Right forelimb (tissue), 1 donor: ENCODE measurements around the gene SAFB.
"Not testable (repeated sequence)": the region's sequence is repeated elsewhere in the genome, so short reads cannot be mapped to it uniquely, and the experiment has no call there.

Experiments
- DNase-seq: peaks from one replicate; pipeline ENCODE4 v3.0.0-alpha.2; 2018

The SAFB gene

DNA sequence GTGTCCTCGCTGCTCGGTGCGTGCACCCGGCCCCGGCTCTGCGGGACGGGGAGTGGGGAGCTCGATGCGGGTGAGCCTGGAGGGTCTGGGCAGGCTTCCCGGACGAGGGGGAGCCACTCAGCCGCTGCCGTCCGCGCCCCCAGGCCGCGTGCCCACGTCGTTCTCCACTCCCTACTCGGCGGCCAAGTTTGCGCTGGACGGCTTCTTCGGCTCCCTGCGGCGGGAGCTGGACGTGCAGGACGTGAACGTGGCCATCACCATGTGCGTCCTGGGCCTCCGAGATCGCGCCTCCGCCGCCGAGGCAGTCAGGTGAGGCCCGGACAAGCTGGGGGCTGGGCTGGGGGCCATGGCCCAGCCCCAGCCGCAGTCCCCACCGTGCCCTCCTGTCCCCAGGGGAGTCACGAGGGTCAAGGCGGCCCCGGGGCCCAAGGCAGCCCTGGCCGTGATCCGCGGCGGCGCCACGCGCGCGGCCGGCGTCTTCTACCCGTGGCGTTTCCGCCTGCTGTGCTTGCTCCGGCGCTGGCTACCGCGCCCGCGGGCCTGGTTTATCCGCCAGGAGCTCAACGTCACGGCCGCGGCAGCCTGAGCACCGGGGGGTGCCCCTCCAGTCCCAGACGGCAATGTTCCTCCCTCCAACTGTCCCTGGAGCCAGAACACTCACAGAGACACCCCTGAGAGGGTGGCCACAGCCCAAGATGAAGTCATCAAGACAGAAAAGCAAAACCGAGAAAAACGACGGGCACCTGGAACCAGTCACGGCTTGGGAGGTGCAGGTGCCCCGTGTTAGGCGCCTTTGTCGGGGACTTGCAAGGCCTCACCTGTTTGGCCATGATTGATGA is 64.7 kb downstream of the SAFB start:
- no peak for DNase-seq

DNA sequence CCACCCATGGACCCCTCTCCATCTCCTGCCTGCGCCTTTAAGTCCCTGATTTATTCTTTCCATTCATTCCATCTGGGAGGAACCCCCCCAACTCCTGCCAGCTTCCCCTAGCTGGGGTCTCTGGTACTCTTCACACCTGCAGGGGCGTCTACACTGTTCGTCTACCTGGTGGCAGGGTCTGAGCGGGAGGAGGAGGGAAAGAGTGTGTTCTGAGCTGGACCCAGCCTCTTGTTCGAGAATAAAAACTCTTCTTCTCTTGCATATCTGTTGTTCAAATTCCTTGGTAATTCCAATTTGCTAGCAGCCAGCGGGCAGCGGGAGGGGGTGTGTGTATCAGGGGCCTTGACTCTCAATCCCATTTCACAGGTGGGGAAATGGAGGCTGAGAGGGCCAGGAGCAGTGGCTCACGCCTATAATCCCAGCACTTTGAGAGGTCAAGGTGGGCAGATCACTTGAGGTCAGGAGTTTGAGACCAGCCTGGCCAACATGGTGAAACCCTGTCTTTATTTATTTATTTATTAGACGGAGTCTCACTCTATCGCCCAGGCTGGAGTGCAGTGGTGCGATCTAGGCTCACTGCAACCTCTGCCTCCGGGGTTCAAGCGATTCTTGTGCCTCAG is 65.5 kb downstream of the SAFB start:
- DNase-seq: not testable (repeated sequence)

GRCh38 chr19:5690125-5690954 is 67.5 kb downstream of the SAFB start, which contains the start of gene RPL36:
RPL36 (plus strand) TSS chr19:5690295; CDS start chr19:5690508, 213 bp downstream.
- peak; percentile 100 for DNase-seq

- peak; percentile 80 for DNase-seq
Observed at GRCh38 chr19:5690955-5691821, 68.3 kb downstream of the SAFB start.

DNA sequence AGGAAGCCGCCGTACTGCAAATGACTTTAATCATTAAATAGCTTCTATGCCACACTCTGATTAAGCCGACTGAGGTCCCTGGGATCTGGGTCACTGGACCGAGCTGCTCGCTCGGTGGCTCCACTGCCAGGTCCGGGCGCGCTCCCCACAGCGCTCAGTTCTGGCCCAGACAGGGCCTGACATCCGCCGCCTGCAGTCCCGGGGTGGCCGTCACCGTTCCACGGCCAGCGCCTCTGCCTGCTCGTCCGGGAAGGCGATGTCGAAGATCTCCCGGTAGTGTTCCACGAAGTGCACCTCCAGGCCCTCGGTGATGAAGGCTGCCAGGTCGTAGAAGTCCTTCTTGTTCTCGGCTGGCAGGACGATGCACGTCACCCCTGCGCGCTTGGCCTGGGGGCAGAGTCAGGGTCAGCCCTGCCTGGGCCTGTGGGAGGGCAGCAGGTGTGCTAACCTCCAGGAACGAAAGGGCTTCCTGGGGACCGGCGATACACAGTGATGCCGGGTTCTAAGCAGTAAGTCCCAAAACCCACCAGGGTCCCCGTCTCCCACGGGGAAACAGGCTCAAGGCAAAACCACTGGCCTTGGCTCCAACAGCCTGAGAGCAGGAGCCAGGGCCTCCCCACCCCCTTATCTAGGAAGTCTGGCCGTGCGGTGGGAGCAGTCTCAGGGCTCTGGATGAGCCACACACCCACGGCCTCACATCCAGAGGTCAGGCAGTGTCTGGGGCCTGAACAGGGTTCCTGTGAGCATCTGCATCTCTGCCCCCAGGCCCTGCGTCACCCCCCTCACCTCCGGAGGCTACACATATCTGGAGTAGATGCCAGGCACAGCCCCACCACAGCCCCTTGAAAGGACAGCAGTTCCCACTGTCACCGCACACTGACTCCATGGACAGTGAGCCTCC is 69.2 kb downstream of the SAFB start:
- DNase-seq: peak; percentile 44

DNA sequence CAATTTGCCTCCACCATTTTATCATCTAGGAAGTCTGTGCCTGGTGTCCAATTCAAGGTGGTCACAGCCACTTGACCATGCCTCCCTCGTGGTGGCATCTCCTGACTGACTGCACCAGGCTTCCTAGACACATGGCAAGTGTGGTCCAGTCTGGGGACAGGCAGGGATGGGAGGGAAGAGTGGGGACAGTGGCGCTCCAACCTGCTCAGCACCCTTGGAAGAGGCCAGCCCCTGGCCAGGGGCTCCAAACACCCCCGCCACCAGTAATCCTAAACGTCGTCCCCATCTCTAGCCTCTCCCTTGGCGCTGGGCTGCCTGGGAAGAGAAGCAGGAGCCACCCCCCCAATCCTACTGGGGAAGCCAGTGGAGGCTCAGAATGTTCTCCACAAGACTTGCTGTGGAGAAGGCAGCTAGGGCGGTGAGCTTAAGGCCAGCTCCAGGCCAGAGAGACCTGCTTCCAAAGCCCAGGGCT is 69.9 kb downstream of the SAFB start:
- DNase-seq: no peak

- peak; percentile 47 for DNase-seq
Observed at GRCh38 chr19:5693195-5694166, 70.6 kb downstream of the SAFB start.

- peak; percentile 41 for DNase-seq
Observed at GRCh38 chr19:5694167-5694955, 71.5 kb downstream of the SAFB start.

- peak; percentile 40 for DNase-seq
Observed at GRCh38 chr19:5694956-5695648, 72.2 kb downstream of the SAFB start.

- peak; percentile 44 for DNase-seq
Observed at GRCh38 chr19:5695649-5696195, 72.8 kb downstream of the SAFB start.

- DNase-seq: peak; percentile 44
Observed at GRCh38 chr19:5696196-5697021, 73.5 kb downstream of the SAFB start.

DNA sequence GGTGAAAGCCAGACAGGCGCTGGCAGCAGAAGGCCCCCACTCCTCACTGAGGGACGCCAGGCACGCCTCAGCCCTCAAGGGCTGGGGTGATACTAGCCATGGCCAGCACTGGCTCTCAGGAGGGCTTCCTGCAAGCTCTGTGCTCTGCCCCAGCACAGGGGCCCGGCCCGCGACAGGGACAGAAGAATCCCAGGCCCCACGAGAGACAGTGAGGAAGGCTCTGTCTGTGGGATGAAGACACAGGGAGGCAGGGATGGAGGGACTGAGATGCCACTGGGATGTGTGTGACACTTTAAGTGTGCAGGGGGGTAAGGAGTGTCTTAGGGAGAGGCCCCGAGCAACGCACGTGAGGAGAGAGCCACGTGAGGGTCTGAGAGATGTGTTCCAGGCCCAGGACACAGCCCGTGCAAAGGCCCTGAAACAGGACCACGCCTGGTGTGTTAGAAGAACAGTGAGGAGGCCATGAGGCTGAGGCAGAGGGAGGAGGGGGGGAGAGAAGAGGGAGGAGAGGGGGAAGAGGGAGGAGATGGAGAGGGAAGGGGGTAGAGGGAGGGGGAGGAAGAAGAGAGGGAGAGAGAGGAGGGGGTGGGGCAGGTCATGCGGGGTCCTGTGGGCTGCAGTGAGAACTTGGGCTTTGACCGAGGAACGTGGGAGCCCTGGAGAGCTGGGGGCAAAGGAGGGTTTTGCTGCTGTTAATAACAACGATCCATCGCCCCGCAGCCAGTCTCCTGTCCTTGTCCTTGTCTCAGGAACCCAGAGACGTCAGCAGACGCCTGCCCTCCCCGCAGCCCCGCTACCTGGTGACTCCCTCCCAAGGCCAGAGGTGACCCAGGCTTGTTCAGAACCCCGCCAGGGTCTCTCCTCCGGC is 74.4 kb downstream of the SAFB start:
- peak; percentile 38 for DNase-seq

DNA sequence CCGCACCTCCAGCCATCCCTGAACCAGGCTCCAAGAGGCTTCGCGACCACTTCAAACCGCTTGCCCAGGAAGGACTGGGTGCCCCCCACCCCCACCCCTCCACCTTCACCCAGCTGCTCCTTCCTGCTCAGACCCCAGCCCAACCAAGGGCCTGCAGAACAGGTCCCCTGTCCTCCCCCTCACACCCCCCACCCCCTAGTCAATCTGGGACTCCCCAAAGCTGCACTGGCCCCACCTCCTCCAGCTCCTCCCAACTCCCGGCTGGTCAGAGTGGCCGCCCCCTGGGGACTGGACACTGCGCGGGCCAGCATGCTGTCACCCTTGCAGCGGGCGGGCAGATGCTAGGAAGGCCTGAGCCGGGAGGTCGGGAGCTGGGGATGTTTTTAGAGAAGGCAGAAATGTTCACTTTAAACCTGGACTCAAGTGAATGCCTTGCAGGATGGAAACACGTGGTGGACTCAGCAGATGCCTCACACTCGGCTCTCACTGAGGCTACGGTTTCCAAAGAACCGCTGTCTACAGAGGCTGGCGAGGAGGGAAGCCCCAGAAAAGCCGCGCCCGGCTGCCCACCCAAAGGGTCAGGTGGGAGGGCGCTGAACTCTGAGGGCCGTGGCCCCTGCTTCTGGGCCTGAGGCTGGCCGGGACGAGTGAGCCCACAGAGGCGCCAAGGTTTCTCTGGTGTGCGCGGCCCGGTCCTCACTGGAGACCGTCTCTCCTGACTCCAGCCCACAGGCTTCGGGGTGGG is 75.2 kb downstream of the SAFB start:
- DNase-seq: peak; percentile 43

DNA sequence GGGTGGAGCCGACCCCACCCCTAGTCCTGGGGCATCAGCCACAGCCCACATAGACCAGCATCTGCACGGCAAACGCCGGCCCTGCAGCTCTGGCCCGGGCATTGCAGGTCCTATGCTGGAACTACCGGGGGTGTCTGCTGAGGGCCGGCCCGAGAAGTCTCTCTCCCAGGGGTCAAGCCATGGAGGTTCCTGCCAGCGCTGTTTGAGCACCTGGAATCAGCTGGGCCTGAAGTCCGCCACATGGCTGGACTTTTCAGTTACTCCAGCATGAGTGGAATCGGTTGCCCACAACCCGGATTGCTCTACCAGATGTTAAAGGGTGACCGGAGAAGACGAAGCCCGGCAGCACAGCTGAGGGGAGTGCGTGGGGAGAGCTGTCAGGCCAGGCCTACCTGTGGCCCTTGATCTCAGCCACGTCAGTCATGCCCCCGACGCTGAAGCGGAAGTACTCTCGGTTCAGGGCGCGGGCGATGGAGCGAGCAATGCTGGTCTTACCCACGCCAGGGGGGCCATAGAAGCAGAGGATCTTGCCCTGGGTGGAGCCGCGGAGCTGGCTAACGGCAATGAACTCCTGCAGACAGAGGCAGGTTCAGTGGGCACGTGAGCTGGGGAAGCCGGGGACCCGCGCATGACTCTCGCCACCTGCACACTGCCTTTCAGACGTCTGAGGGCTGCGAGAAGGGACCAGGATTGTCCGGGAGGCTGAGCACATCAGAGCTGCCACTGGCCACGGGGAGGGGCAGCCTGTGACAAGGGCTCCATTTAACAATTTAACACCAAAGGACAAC is 75.9 kb downstream of the SAFB start:
- peak; percentile 41 for DNase-seq
